Measurements from ENCODE around the gene ABCA9. TPM values are rescaled to one million over a fixed set of nuclear protein-coding genes. Genes with fewer than 3 reads are reported as not detected.
A peak's percentile ranks its signal among the peaks of the same experiment; 100 is the strongest.
"Not testable (repeated sequence)": the region's sequence is repeated elsewhere in the genome, so short reads cannot be mapped to it uniquely, and the experiment has no call there.

ABCA9 gene
- total and polyA plus RNA-seq, 2 of the 13 experiments (the other 11 are each of a cell fraction or from before 2014, with no cell fraction given), result 0.04 TPM; not detected in 1

DNA sequence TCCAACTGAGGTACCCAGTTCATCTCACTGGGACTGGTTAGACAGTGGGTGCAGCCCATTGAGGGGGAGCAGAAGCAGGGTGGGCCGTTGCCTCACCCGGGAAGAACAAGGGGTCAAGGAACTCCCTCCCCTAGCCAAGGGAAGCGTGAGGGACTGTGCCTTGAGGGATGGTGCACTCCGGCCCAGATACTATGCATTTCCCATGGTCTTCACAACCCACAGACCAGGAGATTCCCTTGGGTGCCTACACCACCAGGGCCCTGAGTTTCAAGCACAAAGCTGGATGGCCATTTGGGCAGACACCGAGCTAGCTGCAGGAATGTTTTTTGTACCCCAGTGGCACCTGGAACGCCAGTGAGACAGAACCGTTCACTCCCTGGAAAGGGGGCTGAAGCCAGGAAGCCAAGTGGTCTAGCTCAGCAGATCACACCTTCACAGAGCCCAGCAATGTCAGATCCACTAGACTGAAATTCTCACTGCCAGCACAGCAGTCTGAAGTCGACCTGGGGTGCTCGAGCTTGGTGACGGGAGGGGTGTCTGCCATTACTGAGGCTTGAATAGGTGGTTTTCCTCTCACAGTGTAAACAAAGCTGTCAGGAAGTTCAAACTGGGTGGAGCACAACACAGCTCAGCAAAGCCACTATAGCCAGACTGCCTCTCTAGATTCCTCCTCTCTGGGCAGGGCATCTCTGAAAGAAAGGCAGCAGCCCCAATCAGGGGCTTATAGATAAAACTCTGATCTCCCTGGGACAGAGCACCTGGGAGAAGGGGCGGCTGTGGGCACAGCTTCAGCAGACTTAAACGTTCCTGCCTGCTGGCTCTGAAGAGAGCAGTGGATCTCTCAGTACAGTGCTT lies 9.9 kb upstream of the ABCA9 start (continued):
- TF ChIP-seq, protein P1, sequence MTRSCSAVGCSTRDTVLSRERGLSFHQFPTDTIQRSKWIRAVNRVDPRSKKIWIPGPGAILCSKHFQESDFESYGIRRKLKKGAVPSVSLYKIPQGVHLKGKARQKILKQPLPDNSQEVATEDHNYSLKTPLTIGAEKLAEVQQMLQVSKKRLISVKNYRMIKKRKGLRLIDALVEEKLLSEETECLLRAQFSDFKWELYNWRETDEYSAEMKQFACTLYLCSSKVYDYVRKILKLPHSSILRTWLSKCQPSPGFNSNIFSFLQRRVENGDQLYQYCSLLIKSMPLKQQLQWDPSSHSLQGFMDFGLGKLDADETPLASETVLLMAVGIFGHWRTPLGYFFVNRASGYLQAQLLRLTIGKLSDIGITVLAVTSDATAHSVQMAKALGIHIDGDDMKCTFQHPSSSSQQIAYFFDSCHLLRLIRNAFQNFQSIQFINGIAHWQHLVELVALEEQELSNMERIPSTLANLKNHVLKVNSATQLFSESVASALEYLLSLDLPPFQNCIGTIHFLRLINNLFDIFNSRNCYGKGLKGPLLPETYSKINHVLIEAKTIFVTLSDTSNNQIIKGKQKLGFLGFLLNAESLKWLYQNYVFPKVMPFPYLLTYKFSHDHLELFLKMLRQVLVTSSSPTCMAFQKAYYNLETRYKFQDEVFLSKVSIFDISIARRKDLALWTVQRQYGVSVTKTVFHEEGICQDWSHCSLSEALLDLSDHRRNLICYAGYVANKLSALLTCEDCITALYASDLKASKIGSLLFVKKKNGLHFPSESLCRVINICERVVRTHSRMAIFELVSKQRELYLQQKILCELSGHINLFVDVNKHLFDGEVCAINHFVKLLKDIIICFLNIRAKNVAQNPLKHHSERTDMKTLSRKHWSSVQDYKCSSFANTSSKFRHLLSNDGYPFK (CRISPR knock-in tag; IDR thresholded peaks at IDR 0.05; ENCODE audit: borderline replicate concordance), result peak; percentile 76; the same call in 1 of the 2 replicates
- TF ChIP-seq LCORL (IDR thresholded peaks at IDR 0.05), result not testable (repeated sequence)
- TF ChIP-seq LCORL (CRISPR knock-in tag; IDR thresholded peaks at IDR 0.05) (0 out of 2 replicates have a peak, but pooled peaks have one; percentile 32), ZNF644 (CRISPR knock-in tag; IDR thresholded peaks at IDR 0.05; ENCODE audit: low read depth) (peak; percentile 69), DZIP1 (CRISPR knock-in tag; IDR thresholded peaks at IDR 0.05) (0 out of 2 replicates have a peak, but pooled peaks have one; percentile 15), TBX2 (CRISPR knock-in tag; IDR thresholded peaks at IDR 0.05; ENCODE audit: borderline replicate concordance) (peak; percentile 49), EEA1 (CRISPR knock-in tag; IDR thresholded peaks at IDR 0.05; ENCODE audit: borderline replicate concordance) (peak; percentile 57; the same call in 1 of the 2 replicates), ZNF572 (CRISPR knock-in tag; IDR thresholded peaks at IDR 0.05) (peak; percentile 84; the same call in 1 of the 2 replicates), ZFP90 (CRISPR knock-in tag; IDR thresholded peaks at IDR 0.05; ENCODE audit: borderline replicate concordance) (0 out of 2 replicates have a peak, but pooled peaks have one; percentile 42), ZNF777 (CRISPR knock-in tag; IDR thresholded peaks at IDR 0.05) (0 out of 2 replicates have a peak, but pooled peaks have one; percentile 15), ZMYM4 (CRISPR knock-in tag; IDR thresholded peaks at IDR 0.05) (peak; percentile 95), NFATC3 (CRISPR knock-in tag; IDR thresholded peaks at IDR 0.05) (peak; percentile 23; the same call in 1 of the 2 replicates), SMAD1 (CRISPR knock-in tag; IDR thresholded peaks at IDR 0.05; ENCODE audit: borderline replicate concordance, low read depth) (0 out of 2 replicates have a peak, but pooled peaks have one; percentile 45), ZNF547 (CRISPR knock-in tag; IDR thresholded peaks at IDR 0.05) (0 out of 2 replicates have a peak, but pooled peaks have one; percentile 36), ZNF280B (CRISPR knock-in tag; IDR thresholded peaks at IDR 0.05; ENCODE audit: borderline replicate concordance) (0 out of 2 replicates have a peak, but pooled peaks have one; percentile 45), ZNF331 (CRISPR knock-in tag; IDR thresholded peaks at IDR 0.05) (peak; percentile 18; the same call in 1 of the 2 replicates), ZNF567 (CRISPR knock-in tag; IDR thresholded peaks at IDR 0.05; ENCODE audit: borderline replicate concordance) (0 out of 2 replicates have a peak, but pooled peaks have one; percentile 25)
- TF ChIP-seq, protein P2, sequence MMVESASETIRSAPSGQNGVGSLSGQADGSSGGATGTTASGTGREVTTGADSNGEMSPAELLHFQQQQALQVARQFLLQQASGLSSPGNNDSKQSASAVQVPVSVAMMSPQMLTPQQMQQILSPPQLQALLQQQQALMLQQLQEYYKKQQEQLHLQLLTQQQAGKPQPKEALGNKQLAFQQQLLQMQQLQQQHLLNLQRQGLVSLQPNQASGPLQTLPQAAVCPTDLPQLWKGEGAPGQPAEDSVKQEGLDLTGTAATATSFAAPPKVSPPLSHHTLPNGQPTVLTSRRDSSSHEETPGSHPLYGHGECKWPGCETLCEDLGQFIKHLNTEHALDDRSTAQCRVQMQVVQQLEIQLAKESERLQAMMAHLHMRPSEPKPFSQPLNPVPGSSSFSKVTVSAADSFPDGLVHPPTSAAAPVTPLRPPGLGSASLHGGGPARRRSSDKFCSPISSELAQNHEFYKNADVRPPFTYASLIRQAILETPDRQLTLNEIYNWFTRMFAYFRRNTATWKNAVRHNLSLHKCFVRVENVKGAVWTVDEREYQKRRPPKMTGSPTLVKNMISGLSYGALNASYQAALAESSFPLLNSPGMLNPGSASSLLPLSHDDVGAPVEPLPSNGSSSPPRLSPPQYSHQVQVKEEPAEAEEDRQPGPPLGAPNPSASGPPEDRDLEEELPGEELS (CRISPR knock-in tag; IDR thresholded peaks at IDR 0.05), result 0 out of 2 replicates have a peak, but pooled peaks have one; percentile 27
